WTC11 (cell line): ENCODE results near the gene TMEM178B. TPM values are rescaled to one million over a fixed set of nuclear protein-coding genes. Genes with fewer than 3 reads are reported as not detected.

Source experiments
- ATF6 ChIP-seq: sonication (generic); formaldehyde crosslinking; IDR thresholded peaks from 2 replicates; pipeline ENCODE4 v1.8.1; 2023; ENCODE audit warnings: mild to moderate bottlenecking, missing genetic modification reagents
- FOXJ3 ChIP-seq: sonication (generic); formaldehyde crosslinking; IDR thresholded peaks from 2 replicates; pipeline ENCODE4 v1.9.0; 2021; ENCODE audit warnings: missing genetic modification reagents, mild to moderate bottlenecking, borderline replicate concordance
- IRF1 ChIP-seq: sonication (generic); formaldehyde crosslinking; IDR thresholded peaks from 2 replicates; pipeline ENCODE4 v1.8.0; 2023; ENCODE audit warnings: missing genetic modification reagents
- MAX ChIP-seq: sonication (generic); formaldehyde crosslinking; IDR thresholded peaks from 2 replicates; pipeline ENCODE4 v1.8.0; 2022; ENCODE audit warnings: mild to moderate bottlenecking, missing genetic modification reagents
- NFATC4 ChIP-seq: fragments of 250-450 bp; sonication (Bioruptor Pico); IDR thresholded peaks from 2 replicates; pipeline ENCODE4 v1.9.0; 2021; ENCODE audit warnings: mild to moderate bottlenecking
- NFYB ChIP-seq: sonication (generic); formaldehyde crosslinking; conservative IDR thresholded peaks from 2 replicates; pipeline ENCODE4 v1.8.0; 2022; ENCODE audit warnings: low read depth, missing genetic modification reagents
- NR2C2 ChIP-seq: sonication (generic); formaldehyde crosslinking; IDR thresholded peaks from 2 replicates; pipeline ENCODE4 v1.8.0; 2022; ENCODE audit warnings: mild to moderate bottlenecking, missing genetic modification reagents
- NR3C1 ChIP-seq: sonication (generic); formaldehyde crosslinking; conservative IDR thresholded peaks from 2 replicates; pipeline ENCODE4 v1.8.1; 2023; ENCODE audit warnings: low read depth, mild to moderate bottlenecking, missing genetic modification reagents
- RORB ChIP-seq: fragments of 250-450 bp; sonication (Bioruptor Pico); IDR thresholded peaks from 2 replicates; pipeline ENCODE4 v1.9.0; 2021; ENCODE audit warnings: mild to moderate bottlenecking
- TP53 ChIP-seq: sonication (generic); formaldehyde crosslinking; IDR thresholded peaks from 2 replicates; pipeline ENCODE4 v1.8.1; 2023; ENCODE audit warnings: mild to moderate bottlenecking, missing genetic modification reagents
- USF1 ChIP-seq: sonication (generic); formaldehyde crosslinking; IDR thresholded peaks from 2 replicates; pipeline ENCODE4 v1.8.0; 2022; ENCODE audit warnings: mild to moderate bottlenecking, missing genetic modification reagents
- ZNF219 ChIP-seq: sonication (generic); formaldehyde crosslinking; IDR thresholded peaks from 2 replicates; pipeline ENCODE4 v1.8.0; 2023; ENCODE audit warnings: missing genetic modification reagents, mild to moderate bottlenecking, borderline replicate concordance
- ZNF263 ChIP-seq: sonication (generic); formaldehyde crosslinking; IDR thresholded peaks from 2 replicates; pipeline ENCODE4 v1.8.1; 2022; ENCODE audit warnings: low read depth, mild to moderate bottlenecking, moderate library complexity, missing genetic modification reagents
- ZNF396 ChIP-seq: fragments of 250-450 bp; sonication (Bioruptor Pico); IDR thresholded peaks from 2 replicates; pipeline ENCODE4 v1.8.0; 2021; ENCODE audit warnings: mild to moderate bottlenecking, moderate library complexity, borderline replicate concordance
- ZNF423 ChIP-seq: fragments of 250-450 bp; sonication (Bioruptor Pico); IDR thresholded peaks from 2 replicates; pipeline ENCODE4 v2.1.2; 2022; ENCODE audit warnings: mild to moderate bottlenecking, moderate library complexity
- total RNA-seq: library from RNA; stranded (reverse); gene quantifications from 3 replicates; pipeline ENCODE4 v1.2.3, GENCODE V29; 2021
- TF ChIP-seq, protein P1 (sequence below): sonication (generic); formaldehyde crosslinking; IDR thresholded peaks from 2 replicates; pipeline ENCODE4 v1.8.0; 2022; ENCODE audit warnings: missing genetic modification reagents
- TF ChIP-seq, protein P2 (sequence below): sonication (generic); formaldehyde crosslinking; IDR thresholded peaks from 2 replicates; pipeline ENCODE4 v1.8.1; 2022; ENCODE audit warnings: mild to moderate bottlenecking, missing genetic modification reagents, moderate library complexity, borderline replicate concordance
- TF ChIP-seq, protein P3 (sequence below): sonication (generic); formaldehyde crosslinking; IDR thresholded peaks from 2 replicates; pipeline ENCODE4 v1.8.1; 2022; ENCODE audit warnings: missing genetic modification reagents, borderline replicate concordance
- TF ChIP-seq, protein P4 (sequence below): fragments of 250-450 bp; sonication (Bioruptor Pico); IDR thresholded peaks from 2 replicates; pipeline ENCODE4 v1.9.0; 2021; ENCODE audit warnings: mild to moderate bottlenecking
- TF ChIP-seq, protein P5 (sequence below): sonication (generic); formaldehyde crosslinking; IDR thresholded peaks from 2 replicates; pipeline ENCODE4 v1.8.1; 2023; ENCODE audit warnings: mild to moderate bottlenecking, missing genetic modification reagents, moderate library complexity

Gene TMEM178B
- total RNA-seq, 1 experiment from 2014 or later = 20.4 TPM

DNA sequence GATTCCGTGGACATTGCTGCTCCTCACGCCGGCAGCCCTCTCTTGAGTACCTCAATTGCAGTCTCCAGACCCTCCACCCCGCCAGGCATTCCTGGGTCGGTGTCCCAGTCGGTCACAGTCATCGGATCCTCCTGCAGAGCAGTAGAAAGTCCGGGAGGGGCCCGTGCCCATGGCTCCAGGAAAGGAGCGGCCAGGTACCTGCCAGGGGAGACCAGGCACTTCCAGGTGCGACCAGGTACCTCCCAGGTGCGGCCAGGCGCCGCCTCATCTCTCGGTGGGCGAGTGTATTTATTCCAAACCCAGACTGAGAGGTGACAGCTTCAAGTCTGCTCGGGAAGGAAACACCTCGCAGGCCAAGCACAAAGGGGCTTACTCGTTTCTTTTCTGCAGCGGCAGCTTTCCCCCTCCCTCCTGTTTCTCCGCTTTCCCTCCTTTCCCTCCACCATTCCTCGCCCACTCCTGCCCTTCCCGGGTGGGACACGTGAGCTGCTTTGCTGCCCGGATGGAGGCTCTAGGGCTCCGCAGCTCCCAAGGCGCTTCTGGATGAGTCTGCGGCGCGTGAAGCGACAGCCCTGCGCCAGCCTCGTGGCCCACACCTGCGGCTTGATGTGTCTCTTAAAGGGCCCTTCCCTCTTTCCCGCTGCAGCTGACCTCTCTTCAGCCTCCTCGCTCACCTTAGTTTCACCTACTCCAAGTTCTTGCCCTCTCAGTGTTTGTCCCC, 438.0 kb downstream of the TMEM178B start (continued):
- TF ChIP-seq, protein P1, sequence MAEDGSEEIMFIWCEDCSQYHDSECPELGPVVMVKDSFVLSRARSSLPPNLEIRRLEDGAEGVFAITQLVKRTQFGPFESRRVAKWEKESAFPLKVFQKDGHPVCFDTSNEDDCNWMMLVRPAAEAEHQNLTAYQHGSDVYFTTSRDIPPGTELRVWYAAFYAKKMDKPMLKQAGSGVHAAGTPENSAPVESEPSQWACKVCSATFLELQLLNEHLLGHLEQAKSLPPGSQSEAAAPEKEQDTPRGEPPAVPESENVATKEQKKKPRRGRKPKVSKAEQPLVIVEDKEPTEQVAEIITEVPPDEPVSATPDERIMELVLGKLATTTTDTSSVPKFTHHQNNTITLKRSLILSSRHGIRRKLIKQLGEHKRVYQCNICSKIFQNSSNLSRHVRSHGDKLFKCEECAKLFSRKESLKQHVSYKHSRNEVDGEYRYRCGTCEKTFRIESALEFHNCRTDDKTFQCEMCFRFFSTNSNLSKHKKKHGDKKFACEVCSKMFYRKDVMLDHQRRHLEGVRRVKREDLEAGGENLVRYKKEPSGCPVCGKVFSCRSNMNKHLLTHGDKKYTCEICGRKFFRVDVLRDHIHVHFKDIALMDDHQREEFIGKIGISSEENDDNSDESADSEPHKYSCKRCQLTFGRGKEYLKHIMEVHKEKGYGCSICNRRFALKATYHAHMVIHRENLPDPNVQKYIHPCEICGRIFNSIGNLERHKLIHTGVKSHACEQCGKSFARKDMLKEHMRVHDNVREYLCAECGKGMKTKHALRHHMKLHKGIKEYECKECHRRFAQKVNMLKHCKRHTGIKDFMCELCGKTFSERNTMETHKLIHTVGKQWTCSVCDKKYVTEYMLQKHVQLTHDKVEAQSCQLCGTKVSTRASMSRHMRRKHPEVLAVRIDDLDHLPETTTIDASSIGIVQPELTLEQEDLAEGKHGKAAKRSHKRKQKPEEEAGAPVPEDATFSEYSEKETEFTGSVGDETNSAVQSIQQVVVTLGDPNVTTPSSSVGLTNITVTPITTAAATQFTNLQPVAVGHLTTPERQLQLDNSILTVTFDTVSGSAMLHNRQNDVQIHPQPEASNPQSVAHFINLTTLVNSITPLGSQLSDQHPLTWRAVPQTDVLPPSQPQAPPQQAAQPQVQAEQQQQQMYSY (CRISPR knock-in tag) = peak; percentile 26; the same call in 1 of the 2 replicates
- TF ChIP-seq, protein P2, sequence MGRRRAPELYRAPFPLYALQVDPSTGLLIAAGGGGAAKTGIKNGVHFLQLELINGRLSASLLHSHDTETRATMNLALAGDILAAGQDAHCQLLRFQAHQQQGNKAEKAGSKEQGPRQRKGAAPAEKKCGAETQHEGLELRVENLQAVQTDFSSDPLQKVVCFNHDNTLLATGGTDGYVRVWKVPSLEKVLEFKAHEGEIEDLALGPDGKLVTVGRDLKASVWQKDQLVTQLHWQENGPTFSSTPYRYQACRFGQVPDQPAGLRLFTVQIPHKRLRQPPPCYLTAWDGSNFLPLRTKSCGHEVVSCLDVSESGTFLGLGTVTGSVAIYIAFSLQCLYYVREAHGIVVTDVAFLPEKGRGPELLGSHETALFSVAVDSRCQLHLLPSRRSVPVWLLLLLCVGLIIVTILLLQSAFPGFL (CRISPR knock-in tag) = no peak
- TF ChIP-seq RORB (CRISPR knock-in tag) = no peak
- no peak for TF ChIP-seq ZNF423 (CRISPR knock-in tag)
- TF ChIP-seq NR3C1 (CRISPR knock-in tag) = peak; percentile 76; the same call in 1 of the 2 replicates
- peak; percentile 96 for TF ChIP-seq MAX (CRISPR knock-in tag)
- no peak for TF ChIP-seq ZNF263 (CRISPR knock-in tag)
- no peak for TF ChIP-seq NFYB (CRISPR knock-in tag)
- TF ChIP-seq, protein P3, sequence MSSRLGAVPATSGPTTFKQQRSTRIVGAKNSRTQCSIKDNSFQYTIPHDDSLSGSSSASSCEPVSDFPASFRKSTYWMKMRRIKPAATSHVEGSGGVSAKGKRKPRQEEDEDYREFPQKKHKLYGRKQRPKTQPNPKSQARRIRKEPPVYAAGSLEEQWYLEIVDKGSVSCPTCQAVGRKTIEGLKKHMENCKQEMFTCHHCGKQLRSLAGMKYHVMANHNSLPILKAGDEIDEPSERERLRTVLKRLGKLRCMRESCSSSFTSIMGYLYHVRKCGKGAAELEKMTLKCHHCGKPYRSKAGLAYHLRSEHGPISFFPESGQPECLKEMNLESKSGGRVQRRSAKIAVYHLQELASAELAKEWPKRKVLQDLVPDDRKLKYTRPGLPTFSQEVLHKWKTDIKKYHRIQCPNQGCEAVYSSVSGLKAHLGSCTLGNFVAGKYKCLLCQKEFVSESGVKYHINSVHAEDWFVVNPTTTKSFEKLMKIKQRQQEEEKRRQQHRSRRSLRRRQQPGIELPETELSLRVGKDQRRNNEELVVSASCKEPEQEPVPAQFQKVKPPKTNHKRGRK = no peak
- peak; percentile 82 for TF ChIP-seq USF1
- no peak for TF ChIP-seq ZNF219 (CRISPR knock-in tag)
- TF ChIP-seq ATF6 (CRISPR knock-in tag) = no peak
- no peak for TF ChIP-seq NFATC4 (CRISPR knock-in tag)
- no peak; the same call in 1 of the 2 replicates for TF ChIP-seq NR2C2 (CRISPR knock-in tag)
- peak; percentile 84; the same call in 1 of the 2 replicates for TF ChIP-seq IRF1 (CRISPR knock-in tag)
- TF ChIP-seq ZNF396 (CRISPR knock-in tag) = no peak
- TF ChIP-seq, protein P4, sequence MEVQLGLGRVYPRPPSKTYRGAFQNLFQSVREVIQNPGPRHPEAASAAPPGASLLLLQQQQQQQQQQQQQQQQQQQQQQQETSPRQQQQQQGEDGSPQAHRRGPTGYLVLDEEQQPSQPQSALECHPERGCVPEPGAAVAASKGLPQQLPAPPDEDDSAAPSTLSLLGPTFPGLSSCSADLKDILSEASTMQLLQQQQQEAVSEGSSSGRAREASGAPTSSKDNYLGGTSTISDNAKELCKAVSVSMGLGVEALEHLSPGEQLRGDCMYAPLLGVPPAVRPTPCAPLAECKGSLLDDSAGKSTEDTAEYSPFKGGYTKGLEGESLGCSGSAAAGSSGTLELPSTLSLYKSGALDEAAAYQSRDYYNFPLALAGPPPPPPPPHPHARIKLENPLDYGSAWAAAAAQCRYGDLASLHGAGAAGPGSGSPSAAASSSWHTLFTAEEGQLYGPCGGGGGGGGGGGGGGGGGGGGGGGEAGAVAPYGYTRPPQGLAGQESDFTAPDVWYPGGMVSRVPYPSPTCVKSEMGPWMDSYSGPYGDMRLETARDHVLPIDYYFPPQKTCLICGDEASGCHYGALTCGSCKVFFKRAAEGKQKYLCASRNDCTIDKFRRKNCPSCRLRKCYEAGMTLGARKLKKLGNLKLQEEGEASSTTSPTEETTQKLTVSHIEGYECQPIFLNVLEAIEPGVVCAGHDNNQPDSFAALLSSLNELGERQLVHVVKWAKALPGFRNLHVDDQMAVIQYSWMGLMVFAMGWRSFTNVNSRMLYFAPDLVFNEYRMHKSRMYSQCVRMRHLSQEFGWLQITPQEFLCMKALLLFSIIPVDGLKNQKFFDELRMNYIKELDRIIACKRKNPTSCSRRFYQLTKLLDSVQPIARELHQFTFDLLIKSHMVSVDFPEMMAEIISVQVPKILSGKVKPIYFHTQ = no peak
- peak; percentile 88 for TF ChIP-seq TP53 (CRISPR knock-in tag)
- TF ChIP-seq, protein P5, sequence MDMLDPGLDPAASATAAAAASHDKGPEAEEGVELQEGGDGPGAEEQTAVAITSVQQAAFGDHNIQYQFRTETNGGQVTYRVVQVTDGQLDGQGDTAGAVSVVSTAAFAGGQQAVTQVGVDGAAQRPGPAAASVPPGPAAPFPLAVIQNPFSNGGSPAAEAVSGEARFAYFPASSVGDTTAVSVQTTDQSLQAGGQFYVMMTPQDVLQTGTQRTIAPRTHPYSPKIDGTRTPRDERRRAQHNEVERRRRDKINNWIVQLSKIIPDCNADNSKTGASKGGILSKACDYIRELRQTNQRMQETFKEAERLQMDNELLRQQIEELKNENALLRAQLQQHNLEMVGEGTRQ (CRISPR knock-in tag) = peak; percentile 68
- TF ChIP-seq FOXJ3 (CRISPR knock-in tag) = no peak
